Esophagus squamous epithelium (tissue), 4 donors: ENCODE data around the gene OR2V1.
"Not testable (repeated sequence)": the region's sequence is repeated elsewhere in the genome, so short reads cannot be mapped to it uniquely, and the experiment has no call there.

Experiments
- CTCF ChIP-seq, 6 experiments: fragments of 450-650 bp in 4 of 6; fragments of 200-600 bp in 2 of 6; sonication (generic) in 2 of 6; IDR thresholded peaks; one replicate each; pipeline ENCODE4 v1.5.1; 2016 to 2019; ENCODE audit warnings: antibody characterized with exemption in 6 of 6, mild to moderate bottlenecking in 4 of 6, moderate library complexity in 4 of 6
- POLR2A ChIP-seq, 4 donors: fragments of 450-650 bp; IDR thresholded peaks; one replicate each; pipeline ENCODE4 v1.6.1; 2017; ENCODE audit warnings: antibody characterized with exemption in 4 of 4, mild to moderate bottlenecking in 4 of 4, moderate library complexity in 3 of 4

- TF ChIP-seq POLR2A, CTCF (IDR thresholded peaks at IDR 0.05): not testable (repeated sequence)
Observed at GRCh38 chr5:181101930-181102674, 28.9 kb downstream of the OR2V1 start.
